T-helper 17 cell (primary cell): ENCODE results near the gene ALPK1. TPM values are rescaled to one million over a fixed set of nuclear protein-coding genes. Genes with fewer than 3 reads are reported as not detected.
"Not testable (repeated sequence)": the region's sequence is repeated elsewhere in the genome, so short reads cannot be mapped to it uniquely, and the experiment has no call there.

Experiments
- ATAC-seq: fragments of 150-1000 bp; cut with Tn5 transposase; 2 replicates; pipeline ENCODE4 v1.10.0; 2021; ENCODE audit warnings: mild to moderate bottlenecking, moderate library complexity
- DNase-seq, 3 donors: peaks; one replicate each; pipeline versions ENCODE4 v3.0.0 to v3.0.0-alpha.2; 2020 to 2021
- H3K9me3 ChIP-seq: one replicate; pipeline ENCODE4 v1.7.0; 2013; ENCODE audit warnings: low read length, mild to moderate bottlenecking; ENCODE audit not compliant: control insufficient read depth, poor library complexity, severe bottlenecking
- H3K27ac Mint-ChIP-seq: one replicate; pipeline ENCODE4 v1.8.0; 2022; ENCODE audit warnings: mild to moderate bottlenecking, moderate library complexity, mixed read lengths
- H3K27me3 Mint-ChIP-seq: one replicate; pipeline ENCODE4 v1.8.0; 2022; ENCODE audit warnings: mixed read lengths
- H3K36me3 Mint-ChIP-seq: one replicate; pipeline ENCODE4 v1.8.0; 2022; ENCODE audit warnings: low read depth, mixed read lengths
- H3K4me1 Mint-ChIP-seq: one replicate; pipeline ENCODE4 v1.8.0; 2022; ENCODE audit warnings: mild to moderate bottlenecking, mixed read lengths
- H3K4me3 Mint-ChIP-seq: one replicate; pipeline ENCODE4 v1.8.0; 2022; ENCODE audit warnings: mild to moderate bottlenecking, moderate library complexity, mixed read lengths
- total RNA-seq, 4 donors: library from RNA in 2 of 4; stranded (reverse) in 2 of 4; gene quantifications; one replicate each; pipeline ENCODE4 v1.2.3 and lab custom pipeline; 2022 to 2026

The ALPK1 gene
- total RNA-seq, 2 donors from 2014 or later = 7.1 to 18.2 TPM

DNA sequence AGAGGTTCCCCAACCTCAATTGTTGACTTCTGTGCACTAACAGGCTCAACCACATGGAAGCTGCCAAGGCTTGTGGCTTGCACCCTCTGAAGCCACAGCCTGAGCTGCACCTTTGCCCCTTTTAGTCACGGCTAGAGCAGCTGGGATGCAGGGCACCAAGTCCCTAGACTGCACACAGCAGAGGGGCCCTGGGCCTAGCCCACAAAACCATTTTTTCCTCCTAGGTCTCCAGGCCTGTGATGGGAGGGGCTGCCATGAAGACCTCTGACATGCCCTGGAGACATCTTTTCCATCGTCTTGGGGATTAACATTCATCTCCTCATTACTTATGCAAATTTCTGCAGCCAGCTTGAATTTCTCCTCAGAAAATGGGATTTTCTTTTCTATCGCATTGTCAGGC, 193.6 kb downstream of the ALPK1 start:
- not testable (repeated sequence) for H3K27ac Mint-ChIP-seq, DNase-seq

More for the DNA sequence above, 193.6 kb downstream of the ALPK1 start:
- not testable (repeated sequence) for H3K4me3 Mint-ChIP-seq, H3K9me3 ChIP-seq, H3K36me3 Mint-ChIP-seq, ATAC-seq, H3K4me1 Mint-ChIP-seq
- H3K27me3 Mint-ChIP-seq = peaks cover 14% of the 10 kb centered on the region

Other genes with a start within 250 kb of the ALPK1 start
- 1 to 10 TPM; 2.8 to 3.7 TPM for gene FAM241A, start 151.9 kb upstream of the ALPK1 start, total RNA-seq
- 10 to 100 TPM; 10.4 to 15.2 TPM for gene AP1AR, start 65.6 kb upstream of the ALPK1 start, total RNA-seq
- gene TIFA, start 11.5 kb upstream of the ALPK1 start, total RNA-seq = 10 to 100 TPM; 38.4 to 98.7 TPM
- gene NEUROG2, start 218.8 kb downstream of the ALPK1 start, total RNA-seq = not detected